Renal pelvis (tissue), 4 donors: ENCODE data around the gene ATP11A. TPM values are rescaled to one million over a fixed set of nuclear protein-coding genes. Genes with fewer than 3 reads are reported as not detected.
A peak's percentile ranks its signal among the peaks of the same experiment; 100 is the strongest.
"Not testable (repeated sequence)": the region's sequence is repeated elsewhere in the genome, so short reads cannot be mapped to it uniquely, and the experiment has no call there.

ENCODE experiments used
- DNase-seq: peaks from one replicate; pipeline ENCODE4 v3.0.0-alpha.2; 2013
- polyA plus RNA-seq, 3 donors: library from polyadenylated mRNA; unstranded; fragments of 120-200 nt; gene quantifications; one replicate each; pipeline ENCODE4 v1.2.1, GENCODE V29; 2013; ENCODE audit not compliant: insufficient read length in 3 of 3

The ATP11A gene
- polyA plus RNA-seq, 3 donors, result 39.0 to 68.3 (median 60.9) TPM

DNA sequence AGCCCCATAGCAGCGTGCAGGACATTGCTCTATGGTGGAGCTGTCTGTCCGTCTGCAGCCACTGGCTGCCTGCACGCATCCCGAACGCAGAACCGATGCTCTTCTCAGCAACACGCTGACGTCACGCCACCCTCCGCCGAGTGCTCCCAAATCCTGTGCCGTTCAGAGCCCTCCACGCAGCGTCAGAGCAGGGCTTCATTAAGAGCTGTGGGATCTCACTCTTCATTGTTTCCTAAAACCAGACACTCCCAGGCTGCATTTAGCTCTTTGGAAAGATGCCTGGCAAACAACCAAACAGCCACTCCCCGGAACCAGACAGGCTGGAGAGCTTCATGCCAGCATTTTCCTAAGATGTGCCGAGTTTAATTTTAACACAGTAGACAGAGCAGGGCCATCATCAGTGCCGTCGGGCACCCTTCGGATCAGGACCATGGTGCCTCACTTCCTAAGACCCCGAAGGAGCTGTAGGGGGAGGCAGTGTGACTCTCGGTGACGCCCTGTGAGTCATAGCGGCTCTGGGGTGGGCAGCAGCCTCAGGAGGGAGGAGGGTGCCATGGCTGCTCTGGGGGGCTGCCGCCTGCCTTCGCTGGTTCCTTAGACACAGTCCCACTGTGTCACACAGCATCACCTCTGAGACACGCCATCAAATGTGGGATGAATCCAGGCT, 147.7 kb downstream of the ATP11A start:
- DNase-seq, result no peak

DNA sequence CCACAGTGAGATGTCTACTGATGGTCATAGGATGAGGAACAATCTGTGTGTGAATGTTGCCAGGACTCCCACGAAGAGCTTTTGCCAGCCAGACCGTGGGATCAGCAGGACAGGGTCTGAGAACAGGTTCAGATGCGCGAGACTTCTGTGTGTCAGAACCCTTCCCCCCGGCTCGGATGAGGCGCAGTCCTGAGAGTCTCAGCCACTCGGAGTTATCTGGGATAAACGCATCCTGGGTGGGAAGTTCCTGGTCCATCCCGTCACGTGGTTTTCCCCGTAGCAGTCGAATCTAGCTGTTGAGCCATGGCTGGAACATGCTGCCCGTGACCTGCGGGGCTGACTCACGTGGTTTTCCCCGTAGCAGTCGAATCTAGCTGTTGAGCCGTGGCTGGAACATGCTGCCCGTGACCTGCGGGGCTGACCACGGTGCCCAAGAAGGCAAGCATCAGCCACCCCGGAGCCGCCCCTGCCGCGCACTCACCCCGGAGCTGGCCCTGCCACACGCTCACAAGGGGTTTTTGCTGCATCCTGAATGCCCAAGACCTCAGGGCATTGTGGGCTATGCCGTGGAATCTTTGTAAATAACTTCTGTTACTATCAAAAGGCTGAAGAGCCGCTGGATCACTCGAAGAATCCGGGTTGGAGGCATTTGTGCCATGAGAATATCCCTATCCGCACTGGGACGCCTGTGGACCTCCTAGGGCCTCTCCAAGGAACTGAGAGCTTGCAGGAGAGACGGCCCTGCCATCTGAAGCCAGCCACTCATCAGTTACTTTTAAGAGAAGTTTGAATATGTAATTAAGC, 148.4 kb downstream of the ATP11A start:
- DNase-seq, result no peak

DNA sequence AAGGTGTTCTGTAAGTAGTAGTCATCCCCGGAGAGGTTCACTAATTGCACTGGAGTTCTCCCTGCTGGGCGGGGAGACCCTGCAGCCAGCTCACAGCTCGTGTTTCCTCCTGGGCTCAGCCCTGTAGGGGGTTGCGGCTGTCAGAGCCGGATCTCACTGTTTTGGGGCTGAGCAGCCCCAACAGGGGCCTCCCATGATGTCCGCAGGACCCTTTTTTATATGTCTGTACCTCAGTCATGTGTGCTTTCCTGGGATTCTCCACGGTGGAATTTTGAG, 148.9 kb downstream of the ATP11A start:
- no peak for DNase-seq

GRCh38 chr13:112839356-112840105, 149.7 kb downstream of the ATP11A start:
- no peak for DNase-seq

- no peak for DNase-seq
These were observed 150.8 kb downstream of the ATP11A start for GRCh38 chr13:112840472-112841302.

DNA sequence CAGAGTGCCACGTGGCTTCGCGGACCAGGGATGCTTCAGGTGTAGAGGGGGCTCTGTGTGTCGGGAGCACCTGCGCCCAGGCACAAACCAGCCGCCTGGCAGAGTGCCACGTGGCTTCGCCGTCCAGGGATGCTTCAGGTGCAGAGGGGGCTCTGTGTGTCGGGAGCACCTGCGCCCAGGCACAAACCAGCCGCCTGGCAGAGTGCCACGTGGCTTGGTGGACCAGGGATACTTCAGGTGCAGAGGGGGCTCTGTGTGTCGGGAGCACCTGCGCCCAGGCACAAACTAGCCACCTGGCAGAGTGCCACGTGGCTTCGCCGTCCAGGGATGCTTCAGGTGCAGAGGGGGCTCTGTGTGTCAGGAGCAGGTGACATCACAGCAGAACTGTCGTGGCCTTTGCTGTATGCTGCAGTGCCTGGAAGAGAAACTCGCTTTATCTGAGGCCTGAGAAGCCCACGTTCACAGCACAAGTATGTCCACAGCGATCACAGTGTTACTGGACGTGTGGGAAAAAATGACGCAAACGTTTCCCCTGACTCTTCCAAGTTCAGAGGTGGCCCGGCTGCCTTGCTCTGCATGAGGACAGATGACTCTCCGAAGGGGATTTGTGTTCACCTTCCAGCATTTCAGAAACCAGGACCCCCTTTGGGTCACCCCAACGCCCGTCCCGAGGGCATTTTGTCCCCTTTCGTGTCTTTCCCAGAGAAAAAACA, 151.6 kb downstream of the ATP11A start:
- not testable (repeated sequence) for DNase-seq

DNA sequence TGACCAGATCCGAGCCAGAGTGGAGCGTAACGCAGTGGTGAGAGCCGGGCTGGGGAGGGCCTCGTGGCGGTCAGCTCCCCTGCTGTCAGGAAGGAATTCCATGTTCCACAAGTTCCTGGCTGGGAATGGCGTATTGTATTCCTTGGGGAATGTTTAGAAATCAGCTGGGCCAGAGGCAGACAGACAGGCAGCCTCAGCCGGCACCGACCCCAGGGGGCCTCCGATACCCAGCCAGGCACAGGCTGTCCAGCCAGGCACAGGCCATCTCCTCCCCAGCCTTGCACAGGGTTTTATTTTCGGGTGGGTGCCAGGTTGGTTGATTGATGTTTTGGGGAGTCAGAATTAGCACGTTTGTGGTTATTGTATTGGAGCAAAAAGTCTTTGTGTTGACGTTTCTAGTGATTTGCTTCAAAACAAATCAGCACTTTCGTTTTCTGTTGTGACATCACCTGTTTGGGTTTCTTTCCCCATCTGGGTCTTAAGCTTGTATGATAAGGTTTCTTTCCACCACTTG, 152.6 kb downstream of the ATP11A start:
- no peak for DNase-seq

GRCh38 chr13:112842931-112843391, 153.1 kb downstream of the ATP11A start:
- DNase-seq, result no peak

GRCh38 chr13:112843392-112844111, 153.7 kb downstream of the ATP11A start:
- DNase-seq, result peak; percentile 38

GRCh38 chr13:112844411-112844810, 154.6 kb downstream of the ATP11A start:
- no peak for DNase-seq

- no peak for DNase-seq
These were observed 155.0 kb downstream of the ATP11A start for GRCh38 chr13:112844879-112845278.

DNA sequence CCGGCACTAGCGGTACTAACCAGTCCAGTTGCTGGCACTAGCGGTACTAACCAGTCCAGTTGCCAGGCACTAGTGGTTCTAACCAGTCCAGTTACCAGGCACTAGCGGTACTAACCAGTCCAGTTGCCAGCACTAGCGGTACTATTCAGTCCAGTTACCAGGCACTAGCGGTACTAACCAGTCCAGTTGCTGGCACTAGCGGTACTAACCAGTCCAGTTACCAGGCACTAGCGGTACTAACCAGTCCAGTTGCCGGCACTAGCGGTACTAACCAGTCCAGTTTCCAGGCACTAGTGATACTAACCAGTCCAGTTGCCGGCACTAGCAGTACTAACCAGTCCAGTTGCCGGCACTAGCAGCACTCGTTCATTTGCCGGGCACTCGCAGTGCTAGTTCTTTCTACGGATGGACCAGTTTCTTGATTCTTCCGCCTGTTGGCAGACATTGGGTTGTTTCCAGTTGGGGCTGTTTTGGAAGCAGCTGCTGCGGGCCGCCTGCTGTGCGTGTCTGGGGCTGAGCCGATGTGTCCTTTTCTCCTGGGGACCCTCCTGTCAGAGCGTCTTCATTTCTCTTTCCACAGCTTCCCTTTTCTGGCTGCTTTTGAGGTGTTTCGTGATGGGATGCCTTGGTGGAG, 155.8 kb downstream of the ATP11A start:
- DNase-seq, result no peak

DNA sequence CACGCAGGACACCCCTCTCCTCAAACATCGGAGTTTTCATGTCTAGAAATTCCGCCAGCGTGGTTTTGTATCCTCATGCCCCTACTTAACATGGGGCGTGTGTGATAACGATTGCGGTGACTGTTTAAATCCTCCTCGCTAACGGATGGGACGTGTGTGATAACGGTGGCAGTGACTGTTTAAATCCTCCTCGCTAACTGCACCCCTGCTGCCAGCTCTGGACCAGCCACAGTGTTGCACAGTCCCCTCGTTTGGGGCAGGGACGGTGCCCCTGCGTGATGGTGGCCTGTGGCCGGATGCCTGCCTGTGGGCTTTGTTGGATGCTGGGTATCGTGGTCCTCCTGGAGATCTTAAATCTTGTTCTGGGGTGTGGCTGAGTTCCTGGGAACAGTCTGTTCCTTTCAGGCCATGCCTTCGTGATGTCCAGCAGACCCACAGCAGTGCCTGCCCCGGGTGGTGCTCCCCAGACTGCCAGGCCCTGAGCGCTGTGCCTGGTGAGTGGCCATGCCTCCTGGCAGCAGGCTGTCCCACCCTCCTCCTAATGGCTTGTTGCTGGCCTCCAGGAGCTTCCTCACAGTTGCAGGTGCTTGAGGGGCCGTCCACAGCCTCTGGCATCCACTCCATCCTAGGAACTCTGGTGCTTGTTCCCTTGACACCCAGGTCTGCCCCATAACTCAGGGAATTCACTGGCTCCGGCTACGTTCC, 156.7 kb downstream of the ATP11A start:
- DNase-seq, result no peak

GRCh38 chr13:112849500-112849899, 159.7 kb downstream of the ATP11A start:
- peak; percentile 48 for DNase-seq

- DNase-seq, result no peak
These were observed 160.4 kb downstream of the ATP11A start for GRCh38 chr13:112850273-112850672.

GRCh38 chr13:112851107-112852038, 161.5 kb downstream of the ATP11A start:
- no peak for DNase-seq

DNA sequence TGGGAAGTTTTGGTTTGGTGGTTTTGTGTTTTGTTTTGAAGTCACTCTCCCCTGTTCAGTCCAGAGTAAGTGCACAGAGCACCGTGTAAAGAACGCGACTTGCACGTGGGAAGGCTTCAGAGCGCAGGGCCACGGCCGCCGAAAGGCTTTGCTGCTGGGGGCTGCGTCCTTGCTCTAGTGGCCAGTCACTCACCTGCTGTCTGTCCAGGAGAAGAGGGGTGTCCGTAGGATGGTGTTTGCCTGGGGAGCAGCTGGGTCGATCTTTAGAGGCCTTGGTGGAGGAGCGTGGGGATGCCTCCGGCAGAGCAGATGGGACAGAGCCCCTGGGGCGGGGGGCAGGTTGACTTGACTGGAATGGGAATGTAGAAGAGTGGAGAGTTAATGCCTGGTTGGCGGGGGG, 162.6 kb downstream of the ATP11A start:
- DNase-seq, result no peak

GRCh38 chr13:112852808-112853207, 163.0 kb downstream of the ATP11A start:
- no peak for DNase-seq
